ENCODE measurements around the gene PTPRK. TPM values are rescaled to one million over a fixed set of nuclear protein-coding genes. Genes with fewer than 3 reads are reported as not detected.

Gene PTPRK
- total and polyA plus RNA-seq, 12 donors: 7.5 to 47.7 (median 35.7) TPM

GRCh38 chr6:128284128-128284527, 236.3 kb downstream of the PTPRK start:
- no peak overlapping the region for H3K4me3 ChIP-seq
- intact Hi-C loops (cut with DNase I): no loop called here
- peaks cover 0 to 3% (median 0%) of the 10 kb centered on the region in 11 donors for H3K9me3 ChIP-seq
- TF ChIP-seq CTCF (IDR thresholded peaks at IDR 0.05): no peak
- no peaks in the 10 kb centered on the region for H3K27me3 ChIP-seq
- peaks cover 0 to 39% (median 22%) of the 10 kb centered on the region in 9 donors for H3K4me1 ChIP-seq
- DNase-seq (no peak), ATAC-seq (peak in 2 of 8 donors; percentile 23 to 33)
- WGBS, 2 donors: 64 to 74% methylated on average over 1 of the region's 1 CpG
- H3K36me3 ChIP-seq: no peaks in the 10 kb centered on the region
- no peak overlapping the region for H3K27ac ChIP-seq

GRCh38 chr6:128282961-128283360, 237.4 kb downstream of the PTPRK start:
- no peaks in the 10 kb centered on the region for H3K36me3 ChIP-seq
- intact Hi-C loops (cut with DNase I): no loop called here
- WGBS, 2 donors: 28 to 33% methylated on average over 2 of the region's 2 CpGs
- ATAC-seq (peak in 5 of 8 donors; percentile 43 to 73 (median 65)), DNase-seq (no peak)
- peaks cover 0 to 3% (median 0%) of the 10 kb centered on the region in 11 donors for H3K9me3 ChIP-seq
- no peak overlapping the region for H3K4me3 ChIP-seq
- no peaks in the 10 kb centered on the region for H3K27me3 ChIP-seq
- peak overlapping the region in 1 of 10 donors; percentile 11 for H3K27ac ChIP-seq
- no peak for TF ChIP-seq CTCF (IDR thresholded peaks at IDR 0.05)
- peaks cover 0 to 39% (median 22%) of the 10 kb centered on the region in 9 donors for H3K4me1 ChIP-seq

GRCh38 chr6:128280960-128281359, 239.4 kb downstream of the PTPRK start:
- no peak for TF ChIP-seq CTCF (IDR thresholded peaks at IDR 0.05)
- H3K4me1 ChIP-seq: peaks cover 0 to 39% (median 22%) of the 10 kb centered on the region in 9 donors
- ATAC-seq: peak in 1 of 8 donors; percentile 53
- WGBS, 2 donors: 95 to 97% methylated on average over 2 of the region's 2 CpGs
- H3K4me3 ChIP-seq: no peak overlapping the region
- no peak for DNase-seq
- H3K36me3 ChIP-seq: no peaks in the 10 kb centered on the region
- no peak overlapping the region for H3K27ac ChIP-seq
- no peaks in the 10 kb centered on the region for H3K9me3 ChIP-seq
- H3K27me3 ChIP-seq: no peaks in the 10 kb centered on the region
- intact Hi-C loops (cut with DNase I): no loop called here

- DNase-seq (no peak), ATAC-seq (no peak)
- Histone ChIP-seq H3K27me3 (no peaks in the 10 kb centered on the region), H3K27ac (no peak overlapping the region), H3K4me1 (peaks cover 0 to 40% (median 22%) of the 10 kb centered on the region in 9 donors), H3K36me3 (no peaks in the 10 kb centered on the region), H3K4me3 (no peak overlapping the region), H3K9me3 (no peaks in the 10 kb centered on the region)
- no peak for TF ChIP-seq CTCF (IDR thresholded peaks at IDR 0.05)
- 97% methylated on average over 1 of the region's 1 CpG for WGBS, 2 donors
- intact Hi-C loops (cut with DNase I): no loop called here
These were observed 240.3 kb downstream of the PTPRK start for GRCh38 chr6:128280066-128280465.
